Type B pancreatic cell (in vitro differentiated cells): ENCODE results near the gene VSTM2L. TPM values are rescaled to one million over a fixed set of nuclear protein-coding genes. Genes with fewer than 3 reads are reported as not detected.

ENCODE experiments used
- DNase-seq: peaks from one replicate; pipeline ENCODE4 v3.0.0; 2021; ENCODE audit warnings: mixed read lengths; ENCODE audit not compliant: unreplicated experiment; ENCODE audit errors: extremely low spot score
- H3K27ac Mint-ChIP-seq: 2 replicates; pipeline ENCODE4 v1.8.0; 2021; ENCODE audit warnings: mild to moderate bottlenecking, mixed read lengths
- H3K27me3 Mint-ChIP-seq: 2 replicates; pipeline ENCODE4 v1.8.0; 2021; ENCODE audit warnings: mixed read lengths
- H3K36me3 Mint-ChIP-seq: 2 replicates; pipeline ENCODE4 v1.8.0; 2021; ENCODE audit warnings: mixed read lengths
- H3K4me1 Mint-ChIP-seq: one replicate; pipeline ENCODE4 v1.8.0; 2021; ENCODE audit warnings: mixed read lengths; ENCODE audit not compliant: unreplicated experiment
- H3K4me3 Mint-ChIP-seq: 2 replicates; pipeline ENCODE4 v1.8.0; 2021; ENCODE audit warnings: mild to moderate bottlenecking, mixed read lengths
- H3K9me3 Mint-ChIP-seq: 2 replicates; pipeline ENCODE4 v1.8.0; 2021; ENCODE audit warnings: mixed read lengths
- total RNA-seq: library from RNA; stranded (reverse); gene quantifications from 2 replicates; pipeline ENCODE4 v1.2.1, GENCODE V29; 2021; ENCODE audit warnings: low replicate concordance
- TF ChIP-seq, protein P1 (sequence below): fragments of 200-600 bp; sonication (generic); conservative IDR thresholded peaks from 2 replicates; pipeline ENCODE4 v1.5.0; 2021; ENCODE audit warnings: antibody characterized with exemption, mild to moderate bottlenecking

The VSTM2L gene
- total RNA-seq, 1 donor from 2014 or later = 11.4 TPM

DNA sequence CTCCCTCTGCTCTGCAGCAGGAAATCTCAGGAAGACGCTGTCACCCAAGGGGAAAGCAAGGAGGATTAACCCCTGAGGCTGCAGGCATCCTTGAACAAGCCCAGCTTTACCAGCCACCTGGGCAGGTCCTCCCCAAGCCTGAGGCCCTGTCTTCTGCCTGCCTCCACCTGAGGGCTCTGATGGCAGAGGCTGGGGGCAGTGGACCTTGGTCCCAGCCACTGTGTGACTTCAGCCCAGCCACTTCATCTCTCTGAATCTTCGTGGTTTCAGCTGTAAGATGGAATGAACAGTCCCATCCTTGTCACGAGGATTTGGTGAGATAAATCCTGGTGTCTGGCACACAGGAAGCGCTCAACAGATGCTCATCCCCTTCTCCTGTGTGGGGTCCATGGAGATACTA, 8.5 kb upstream of the VSTM2L start:
- DNase-seq = no peak
- H3K9me3 Mint-ChIP-seq = no peaks in the 10 kb centered on the region
- no peaks in the 10 kb centered on the region for H3K36me3 Mint-ChIP-seq
- peaks cover 8% of the 10 kb centered on the region for H3K27me3 Mint-ChIP-seq
- TF ChIP-seq, protein P1, sequence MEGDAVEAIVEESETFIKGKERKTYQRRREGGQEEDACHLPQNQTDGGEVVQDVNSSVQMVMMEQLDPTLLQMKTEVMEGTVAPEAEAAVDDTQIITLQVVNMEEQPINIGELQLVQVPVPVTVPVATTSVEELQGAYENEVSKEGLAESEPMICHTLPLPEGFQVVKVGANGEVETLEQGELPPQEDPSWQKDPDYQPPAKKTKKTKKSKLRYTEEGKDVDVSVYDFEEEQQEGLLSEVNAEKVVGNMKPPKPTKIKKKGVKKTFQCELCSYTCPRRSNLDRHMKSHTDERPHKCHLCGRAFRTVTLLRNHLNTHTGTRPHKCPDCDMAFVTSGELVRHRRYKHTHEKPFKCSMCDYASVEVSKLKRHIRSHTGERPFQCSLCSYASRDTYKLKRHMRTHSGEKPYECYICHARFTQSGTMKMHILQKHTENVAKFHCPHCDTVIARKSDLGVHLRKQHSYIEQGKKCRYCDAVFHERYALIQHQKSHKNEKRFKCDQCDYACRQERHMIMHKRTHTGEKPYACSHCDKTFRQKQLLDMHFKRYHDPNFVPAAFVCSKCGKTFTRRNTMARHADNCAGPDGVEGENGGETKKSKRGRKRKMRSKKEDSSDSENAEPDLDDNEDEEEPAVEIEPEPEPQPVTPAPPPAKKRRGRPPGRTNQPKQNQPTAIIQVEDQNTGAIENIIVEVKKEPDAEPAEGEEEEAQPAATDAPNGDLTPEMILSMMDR = no peak
- no peak overlapping the region for H3K27ac Mint-ChIP-seq
- no peak overlapping the region for H3K4me3 Mint-ChIP-seq
- H3K4me1 Mint-ChIP-seq = peaks cover 5% of the 10 kb centered on the region

DNA sequence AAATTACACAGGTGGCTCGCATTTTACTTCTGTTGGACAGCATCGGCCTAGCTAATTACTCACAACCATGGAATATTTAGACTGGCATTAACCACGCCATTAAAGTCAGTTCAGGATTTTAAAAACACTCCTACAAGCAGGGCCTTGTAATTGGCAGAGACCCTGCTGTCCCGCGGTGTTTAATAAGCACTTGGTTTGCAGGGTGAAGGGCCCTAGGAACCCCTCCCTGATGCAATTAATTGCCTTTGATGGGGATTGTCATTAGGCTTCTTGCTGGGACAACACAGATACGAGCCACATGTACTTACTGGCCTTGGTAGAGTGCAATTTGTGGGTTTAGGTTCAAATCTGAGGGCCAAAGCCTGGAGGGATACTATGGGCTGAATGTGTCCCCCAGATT, 7.8 kb upstream of the VSTM2L start:
- TF ChIP-seq, protein P1 = no peak
- H3K36me3 Mint-ChIP-seq = no peaks in the 10 kb centered on the region
- no peak overlapping the region for H3K27ac Mint-ChIP-seq
- no peak for DNase-seq
- peaks cover 5% of the 10 kb centered on the region for H3K4me1 Mint-ChIP-seq
- H3K4me3 Mint-ChIP-seq = no peak overlapping the region
- H3K27me3 Mint-ChIP-seq = peaks cover 15% of the 10 kb centered on the region
- H3K9me3 Mint-ChIP-seq = no peaks in the 10 kb centered on the region

GRCh38 chr20:37896932-37897548, 5.9 kb upstream of the VSTM2L start:
- Mint-ChIP-seq H3K27me3 (peaks cover 28% of the 10 kb centered on the region), H3K27ac (no peak overlapping the region), H3K9me3 (no peaks in the 10 kb centered on the region), H3K36me3 (no peaks in the 10 kb centered on the region), H3K4me1 (peaks cover 6% of the 10 kb centered on the region), H3K4me3 (no peak overlapping the region)
- TF ChIP-seq, protein P1 = peak; percentile 57
- DNase-seq = no peak

- peaks cover 33% of the 10 kb centered on the region for H3K27me3 Mint-ChIP-seq
- no peak for DNase-seq
- TF ChIP-seq, protein P1 = no peak
- no peaks in the 10 kb centered on the region for H3K9me3 Mint-ChIP-seq
- no peak overlapping the region for H3K4me3 Mint-ChIP-seq
- no peaks in the 10 kb centered on the region for H3K36me3 Mint-ChIP-seq
- no peak overlapping the region for H3K27ac Mint-ChIP-seq
- H3K4me1 Mint-ChIP-seq = peaks cover 10% of the 10 kb centered on the region
These were observed 4.5 kb upstream of the VSTM2L start for GRCh38 chr20:37898233-37899104.

- H3K27ac Mint-ChIP-seq = no peak overlapping the region
- H3K9me3 Mint-ChIP-seq = no peaks in the 10 kb centered on the region
- TF ChIP-seq, protein P1 = no peak
- no peaks in the 10 kb centered on the region for H3K36me3 Mint-ChIP-seq
- peak overlapping the region; percentile 62 for H3K4me3 Mint-ChIP-seq
- H3K27me3 Mint-ChIP-seq = peaks cover 43% of the 10 kb centered on the region
- H3K4me1 Mint-ChIP-seq = peaks cover 16% of the 10 kb centered on the region
- no peak for DNase-seq
These were observed 3.6 kb upstream of the VSTM2L start for GRCh38 chr20:37899105-37900045.
